Left ventricle myocardium inferior (tissue), 1 donor: ENCODE results near the gene HMCN2. TPM values are rescaled to one million over a fixed set of nuclear protein-coding genes. Genes with fewer than 3 reads are reported as not detected.

Experiments
- DNase-seq: peaks from one replicate; pipeline ENCODE4 v3.0.0-alpha.2; 2020
- H3K27ac ChIP-seq: fragments of 200-600 bp; replicated peaks from 2 replicates; pipeline ENCODE4 v1.8.0; 2021
- H3K27me3 ChIP-seq: fragments of 200-600 bp; 2 replicates; pipeline ENCODE4 v1.8.0; 2021; ENCODE audit warnings: low read depth
- H3K36me3 ChIP-seq: fragments of 200-600 bp; 2 replicates; pipeline ENCODE4 v1.8.0; 2021
- H3K4me1 ChIP-seq: fragments of 200-600 bp; 2 replicates; pipeline ENCODE4 v1.8.0; 2021
- H3K4me3 ChIP-seq: fragments of 200-600 bp; 2 replicates; pipeline ENCODE4 v1.8.0; 2021; ENCODE audit warnings: mild to moderate bottlenecking, moderate library complexity
- H3K9me3 ChIP-seq: fragments of 200-600 bp; replicated peaks from 2 replicates; pipeline ENCODE4 v1.8.0; 2021
- CTCF ChIP-seq: fragments of 200-600 bp; IDR thresholded peaks from 2 replicates; pipeline ENCODE4 v1.8.0; 2021; ENCODE audit warnings: antibody characterized with exemption, mild to moderate bottlenecking, borderline replicate concordance
- intact Hi-C: fragments of 100-400 bp; cut with micrococcal nuclease; formaldehyde crosslinking; loops from one replicate; pipeline ENCODE4 v1.11.0; 2022
- total RNA-seq: library from RNA; stranded (reverse); fragmentation: NEBNext Ultra II Directional; extraction: Animal tissue kit (Norgen Biotek cat#: 25700); gene quantifications from one replicate; pipeline ENCODE4 v1.2.1, GENCODE V29; 2021
- donor health status: DM: no; HTN: yes; CAD: no; lungs with severe emphysema.

Gene HMCN2
- total RNA-seq, 1 donor from 2014 or later: 5.5 TPM

DNA sequence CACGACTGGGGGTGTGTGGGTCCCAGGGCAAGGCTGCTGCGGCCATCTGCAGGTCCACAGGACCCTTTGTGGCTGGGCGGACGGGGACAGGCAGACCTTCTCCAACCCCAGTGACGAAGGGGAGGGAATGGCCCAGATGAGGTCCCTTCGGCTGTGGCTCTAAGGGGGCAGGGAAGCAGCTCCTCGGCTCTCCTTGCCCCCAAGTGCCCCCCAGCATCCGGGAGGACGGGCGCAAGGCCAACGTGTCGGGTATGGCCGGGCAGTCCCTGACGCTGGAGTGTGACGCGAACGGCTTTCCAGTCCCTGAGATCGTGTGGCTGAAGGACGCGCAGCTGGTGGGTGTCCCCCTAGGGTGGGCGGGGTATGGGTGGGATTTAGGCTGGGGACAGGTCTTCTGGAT, 82.8 kb downstream of the HMCN2 start:
- no peak for TF ChIP-seq CTCF
- no peak overlapping the region for H3K4me3 ChIP-seq
- H3K27me3 ChIP-seq: peaks cover 7% of the 10 kb centered on the region
- H3K9me3 ChIP-seq: no peaks in the 10 kb centered on the region
- no peaks in the 10 kb centered on the region for H3K4me1 ChIP-seq
- DNase-seq: no peak
- intact Hi-C loops: no loop called here
- no peaks in the 10 kb centered on the region for H3K36me3 ChIP-seq
- H3K27ac ChIP-seq: no peak overlapping the region

- no peak for TF ChIP-seq CTCF
- no peaks in the 10 kb centered on the region for H3K9me3 ChIP-seq
- H3K4me3 ChIP-seq: no peak overlapping the region
- no peak overlapping the region for H3K27ac ChIP-seq
- no peak for DNase-seq
- H3K27me3 ChIP-seq: peaks cover 7% of the 10 kb centered on the region
- H3K36me3 ChIP-seq: no peaks in the 10 kb centered on the region
- intact Hi-C loops: no loop called here
- H3K4me1 ChIP-seq: no peaks in the 10 kb centered on the region
These were observed 83.3 kb downstream of the HMCN2 start for GRCh38 chr9:130348881-130349280.

DNA sequence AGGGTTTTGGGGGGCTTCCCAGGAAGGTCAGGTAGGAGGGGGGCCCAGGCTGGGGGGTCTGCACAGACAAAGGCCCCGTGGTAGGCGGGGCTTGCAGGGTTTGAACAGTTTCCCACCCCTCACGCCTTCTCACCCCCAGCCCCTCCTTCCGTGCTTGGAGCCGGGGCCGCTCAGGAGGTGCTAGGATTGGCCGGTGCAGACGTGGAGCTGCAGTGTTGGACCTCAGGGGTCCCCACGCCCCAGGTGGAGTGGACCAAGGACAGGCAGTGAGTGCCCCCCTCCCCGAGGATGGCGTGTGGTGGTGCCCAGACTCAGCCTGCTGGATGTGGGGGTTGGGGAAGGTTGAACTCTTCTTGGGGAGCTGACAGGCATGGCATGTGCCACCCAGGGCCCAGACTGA, 83.8 kb downstream of the HMCN2 start:
- TF ChIP-seq CTCF: no peak
- intact Hi-C loops: no loop called here

GRCh38 chr9:130351343-130351742, 85.8 kb downstream of the HMCN2 start:
- Histone ChIP-seq H3K27ac (no peak overlapping the region), H3K4me1 (no peaks in the 10 kb centered on the region), H3K9me3 (no peaks in the 10 kb centered on the region), H3K4me3 (no peak overlapping the region), H3K36me3 (no peaks in the 10 kb centered on the region), H3K27me3 (peaks cover 7% of the 10 kb centered on the region)
- no peak for DNase-seq
- intact Hi-C loops: no loop called here
- no peak for TF ChIP-seq CTCF

More for the DNA sequence above, 83.8 kb downstream of the HMCN2 start:
- H3K27ac ChIP-seq: no peak overlapping the region
- H3K9me3 ChIP-seq: no peaks in the 10 kb centered on the region
- DNase-seq: no peak
- no peaks in the 10 kb centered on the region for H3K4me1 ChIP-seq
- H3K36me3 ChIP-seq: no peaks in the 10 kb centered on the region
- H3K27me3 ChIP-seq: peaks cover 7% of the 10 kb centered on the region
- no peak overlapping the region for H3K4me3 ChIP-seq

- Histone ChIP-seq H3K4me3 (no peak overlapping the region), H3K9me3 (no peaks in the 10 kb centered on the region), H3K4me1 (no peaks in the 10 kb centered on the region), H3K27ac (no peak overlapping the region), H3K36me3 (no peaks in the 10 kb centered on the region), H3K27me3 (peaks cover 7% of the 10 kb centered on the region)
- intact Hi-C loops: no loop called here
- TF ChIP-seq CTCF: no peak
- no peak for DNase-seq
These were observed 86.5 kb downstream of the HMCN2 start for GRCh38 chr9:130352081-130352480.
